Cerebellar nuclear complex (tissue), 1 donor: ENCODE data around the gene GRIN3B.

Experiments
- DNase-seq, 2 experiments: peaks; one replicate each; lab custom pipeline; 2025; lab: John Stamatoyannopoulos, UW

The GRIN3B gene

DNA sequence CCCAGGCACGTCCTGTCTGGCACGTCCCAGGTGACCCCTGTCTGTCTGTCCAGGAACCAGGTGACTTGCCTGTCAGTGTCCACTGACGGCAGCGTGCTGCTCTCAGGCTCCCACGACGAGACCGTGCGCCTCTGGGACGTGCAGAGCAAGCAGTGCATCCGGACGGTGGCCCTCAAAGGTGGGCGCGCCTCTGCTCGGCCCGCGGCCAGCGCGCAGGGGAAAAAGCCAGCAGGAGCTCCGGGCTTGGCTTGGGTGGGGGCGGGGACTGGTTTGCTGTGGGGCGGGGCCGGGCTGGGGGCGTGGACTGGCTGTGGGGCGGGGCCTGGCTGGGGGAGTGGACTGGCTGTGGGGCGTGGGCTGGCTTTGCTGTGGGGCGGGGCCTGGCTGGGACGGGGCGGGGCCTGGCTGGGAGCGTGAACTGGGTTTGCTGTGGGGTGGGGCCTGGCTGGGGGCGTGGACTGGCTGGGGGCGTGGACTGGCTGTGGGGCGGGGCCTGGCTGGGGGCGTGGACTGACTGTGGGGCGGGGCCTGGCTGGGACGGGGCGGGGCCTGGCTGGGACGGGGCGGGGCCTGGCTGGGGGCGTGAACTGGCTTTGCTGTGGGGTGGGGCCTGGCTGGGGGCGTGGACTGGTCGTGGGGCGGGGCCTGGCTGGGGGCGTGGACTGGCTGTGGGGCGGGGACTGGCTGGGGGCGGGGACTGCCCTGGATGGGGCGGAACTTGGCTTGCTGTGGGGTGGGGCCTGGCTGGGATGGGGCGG is 8.9 kb upstream of the GRIN3B start:
- DNase-seq: no peak

DNA sequence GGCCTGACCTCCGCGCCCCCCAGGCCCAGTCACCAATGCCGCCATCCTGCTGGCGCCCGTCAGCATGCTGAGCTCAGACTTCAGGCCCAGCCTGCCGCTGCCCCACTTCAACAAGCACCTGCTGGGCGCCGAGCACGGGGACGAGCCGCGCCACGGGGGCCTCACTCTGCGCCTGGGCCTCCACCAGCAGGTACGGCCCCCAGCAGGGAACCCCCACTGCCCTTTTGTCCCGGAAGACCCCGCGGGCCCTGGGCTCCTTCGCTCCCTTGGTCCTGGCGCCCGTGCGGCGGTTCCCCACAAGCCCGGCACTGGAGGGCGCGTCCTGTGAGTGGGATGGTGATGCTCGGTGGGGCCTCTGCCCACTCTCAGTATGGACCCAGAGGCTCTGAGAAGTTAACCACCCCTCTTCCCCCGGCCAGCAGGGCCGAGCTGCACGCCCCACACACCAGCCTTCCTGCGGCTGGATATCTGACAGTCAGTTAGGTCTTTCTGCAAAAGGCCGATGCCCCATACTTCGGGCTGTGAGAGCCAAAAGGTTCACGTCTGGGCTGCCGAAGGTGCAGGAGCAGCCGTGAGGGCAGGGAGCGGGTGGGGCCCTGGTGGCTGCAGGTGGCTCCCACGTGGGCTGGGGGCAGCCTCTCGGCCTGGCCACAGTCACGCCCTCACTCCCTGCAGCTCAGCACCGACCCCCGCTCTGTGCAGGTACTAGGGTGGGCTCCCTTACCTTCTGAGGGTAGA is 8.1 kb upstream of the GRIN3B start:
- no peak for DNase-seq

- no peak for DNase-seq
These were observed 7.6 kb upstream of the GRIN3B start for GRCh38 chr19:992670-993055.

- no peak for DNase-seq
These were observed 6.8 kb upstream of the GRIN3B start for GRCh38 chr19:993361-993830.

DNA sequence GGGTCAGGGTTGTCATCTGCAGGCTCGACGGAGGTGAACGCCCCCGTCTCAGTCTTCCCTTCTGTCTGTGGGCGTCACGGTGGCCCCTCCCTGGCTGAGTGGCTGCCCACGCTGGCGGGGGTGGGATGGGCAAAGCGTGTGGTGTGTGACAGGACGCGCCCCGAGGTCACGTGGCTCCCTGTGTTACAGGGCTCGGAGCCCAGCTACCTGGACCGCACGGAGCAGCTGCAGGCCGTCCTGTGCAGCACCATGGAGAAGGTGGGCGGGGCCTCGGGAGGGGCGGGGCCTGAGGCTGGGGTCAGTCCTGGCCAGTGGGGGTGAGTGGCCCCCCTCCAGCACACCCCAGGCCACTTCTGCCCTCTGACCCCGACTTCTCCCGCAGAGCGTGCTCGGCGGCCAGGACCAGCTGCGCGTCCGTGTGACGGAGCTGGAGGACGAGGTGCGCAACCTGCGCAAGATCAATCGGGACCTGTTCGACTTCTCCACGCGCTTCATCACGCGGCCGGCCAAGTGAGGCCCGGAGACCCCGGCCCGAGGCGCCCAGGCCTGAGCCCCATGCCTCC is 6.3 kb upstream of the GRIN3B start:
- DNase-seq: no peak

DNA sequence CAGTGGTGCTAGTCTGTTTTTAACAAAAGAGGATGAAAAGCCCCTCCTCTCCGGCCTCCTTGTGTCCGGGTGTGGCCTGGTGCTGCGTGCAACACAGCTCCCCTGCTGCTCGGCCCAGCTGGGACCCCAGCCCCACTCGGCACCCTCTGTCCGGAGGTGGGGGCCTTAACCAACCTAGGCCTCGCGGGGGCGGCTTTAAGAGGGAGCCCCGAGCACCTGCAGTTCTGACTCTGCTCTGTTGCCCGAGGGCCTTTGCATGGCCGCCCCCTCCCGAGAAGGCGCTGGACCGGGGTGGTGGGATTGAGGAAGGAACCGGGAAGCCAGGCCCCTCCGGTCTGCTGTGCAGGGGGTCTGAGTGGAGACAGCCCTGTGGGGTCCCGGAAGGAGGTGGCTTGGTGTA is 5.7 kb upstream of the GRIN3B start:
- no peak for DNase-seq

- DNase-seq: no peak
These were observed 5.0 kb upstream of the GRIN3B start for GRCh38 chr19:995051-995827.

DNA sequence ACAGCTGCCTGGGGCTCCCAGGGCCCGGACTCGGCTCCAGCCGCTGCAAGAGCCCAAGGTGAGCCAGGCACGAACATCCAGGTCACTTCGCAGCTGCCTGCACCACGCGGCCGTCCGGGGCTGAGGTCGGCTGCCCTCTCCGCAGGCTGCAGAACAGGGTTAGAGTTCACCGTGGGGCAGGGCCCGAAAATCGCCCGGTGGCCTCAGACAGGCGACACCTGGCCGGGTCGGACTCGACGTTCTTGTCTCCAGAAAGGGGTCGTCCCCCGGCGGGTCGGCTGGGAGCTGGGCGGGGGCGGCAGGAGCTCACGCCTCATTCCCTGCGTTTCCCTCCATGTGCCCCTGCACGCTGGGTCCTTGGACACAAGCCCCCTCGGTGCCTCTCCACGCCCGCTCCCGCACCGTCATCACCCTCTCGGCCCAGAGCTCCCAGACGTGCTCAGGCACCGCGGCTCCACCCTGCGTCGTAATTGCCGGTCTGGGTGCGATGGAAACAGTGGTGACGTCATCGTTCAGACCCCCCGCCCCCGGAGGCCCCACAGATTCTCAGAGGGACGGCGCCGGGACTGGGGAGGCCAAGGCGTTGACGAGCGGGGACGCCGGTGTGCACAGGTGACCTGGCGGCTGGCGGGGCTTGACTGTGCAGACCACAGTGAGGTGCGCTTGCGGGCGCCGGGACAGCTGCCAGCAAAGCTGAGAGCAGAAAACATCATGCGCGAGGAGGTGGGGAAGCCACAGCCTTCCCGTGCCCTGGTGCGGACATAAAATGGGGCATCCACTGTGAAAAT is 4.0 kb upstream of the GRIN3B start:
- no peak for DNase-seq

GRCh38 chr19:998064-998463 is 2.2 kb upstream of the GRIN3B start:
- DNase-seq: no peak

DNA sequence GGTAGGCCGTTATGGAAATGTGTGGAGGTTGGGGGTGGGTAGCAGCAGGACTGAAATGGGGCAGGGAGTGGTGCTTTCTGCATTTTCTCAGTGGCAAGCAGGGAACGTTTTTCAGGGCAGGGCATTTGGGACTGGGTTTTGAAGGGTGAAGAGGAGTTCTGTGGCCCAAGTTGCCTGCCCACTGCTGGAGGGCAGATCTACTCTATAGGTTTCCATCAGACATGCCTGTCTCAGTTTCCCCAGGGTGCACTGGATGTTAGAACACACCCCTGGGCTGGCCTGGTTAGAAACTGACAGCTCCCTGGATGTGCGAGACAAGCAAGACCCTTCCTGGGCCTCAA is 870 bp upstream of the GRIN3B start:
- no peak for DNase-seq

GRCh38 chr19:1000591-1001537 is 645 bp downstream of the GRIN3B start:
- no peak for DNase-seq

- no peak for DNase-seq
These were observed 1.4 kb downstream of the GRIN3B start for GRCh38 chr19:1001538-1002166.

GRCh38 chr19:1002600-1002999 is 2.4 kb downstream of the GRIN3B start:
- DNase-seq: no peak

DNA sequence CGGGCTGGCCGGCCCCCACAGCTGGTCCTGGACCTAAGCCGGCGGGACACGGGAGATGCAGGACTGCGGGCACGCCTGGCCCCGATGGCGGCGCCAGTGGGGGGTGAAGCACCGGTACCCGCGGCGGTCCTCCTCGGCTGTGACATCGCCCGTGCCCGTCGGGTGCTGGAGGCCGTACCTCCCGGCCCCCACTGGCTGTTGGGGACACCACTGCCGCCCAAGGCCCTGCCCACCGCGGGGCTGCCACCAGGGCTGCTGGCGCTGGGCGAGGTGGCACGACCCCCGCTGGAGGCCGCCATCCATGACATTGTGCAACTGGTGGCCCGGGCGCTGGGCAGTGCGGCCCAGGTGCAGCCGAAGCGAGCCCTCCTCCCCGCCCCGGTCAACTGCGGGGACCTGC is 3.1 kb downstream of the GRIN3B start:
- no peak for DNase-seq

DNA sequence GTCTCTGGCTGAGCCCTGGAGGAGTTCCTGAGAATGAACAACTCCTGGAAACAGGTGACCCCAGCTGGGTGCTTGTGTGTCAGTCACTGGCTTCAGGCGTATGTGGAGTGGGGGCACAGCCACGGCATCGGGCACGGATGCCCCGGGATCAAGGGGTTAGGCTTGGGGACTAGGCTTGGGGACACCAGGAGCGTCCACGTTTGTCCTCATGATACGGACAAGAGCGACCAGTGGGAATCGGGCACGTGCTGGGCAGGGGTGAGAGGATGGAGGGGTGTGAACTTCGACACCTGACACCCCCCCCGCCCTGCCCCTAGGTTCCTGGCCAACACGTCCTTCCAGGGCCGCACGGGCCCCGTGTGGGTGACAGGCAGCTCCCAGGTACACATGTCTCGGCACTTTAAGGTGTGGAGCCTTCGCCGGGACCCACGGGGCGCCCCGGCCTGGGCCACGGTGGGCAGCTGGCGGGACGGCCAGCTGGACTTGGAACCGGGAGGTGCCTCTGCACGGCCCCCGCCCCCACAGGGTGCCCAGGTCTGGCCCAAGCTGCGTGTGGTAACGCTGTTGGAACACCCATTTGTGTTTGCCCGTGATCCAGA is 4.1 kb downstream of the GRIN3B start:
- DNase-seq: no peak

- DNase-seq: no peak
These were observed 4.8 kb downstream of the GRIN3B start for GRCh38 chr19:1004803-1005664.

DNA sequence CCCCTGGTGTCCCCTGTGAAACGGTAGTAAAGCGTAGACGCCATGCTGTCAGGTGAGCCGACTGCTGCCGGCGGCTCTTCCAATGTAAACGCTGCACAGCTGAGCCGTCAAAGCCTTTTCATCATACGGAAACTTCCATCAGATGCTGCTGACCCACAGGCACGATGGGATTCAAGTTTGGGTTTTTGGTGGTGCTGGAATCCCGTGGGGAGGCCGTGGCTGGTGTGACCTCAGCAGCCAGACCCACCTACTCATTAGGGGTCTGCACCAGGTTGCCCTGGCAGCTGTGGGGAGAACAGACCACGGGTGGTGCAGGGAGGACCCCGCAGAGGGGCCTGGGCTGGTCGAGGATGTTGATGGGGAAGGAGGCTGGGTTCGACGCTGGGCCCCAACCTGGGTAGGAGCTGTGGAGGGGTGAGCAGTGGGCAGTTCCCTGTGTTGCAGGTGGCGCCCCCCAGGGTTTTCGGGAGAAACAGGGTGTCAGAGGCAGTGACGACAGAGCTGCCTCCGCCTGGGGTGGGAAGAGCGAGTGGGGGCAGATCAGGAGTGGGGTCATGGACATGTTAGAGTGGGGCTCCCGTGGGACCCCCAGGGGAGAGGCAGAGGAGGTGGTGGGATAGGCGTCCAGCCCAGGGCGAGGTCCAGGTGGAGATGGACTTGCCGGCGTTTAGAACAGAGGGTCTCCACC is 6.6 kb downstream of the GRIN3B start:
- no peak for DNase-seq
